ENCODE data around the gene TMPRSS11B.
"Not testable (repeated sequence)": the region's sequence is repeated elsewhere in the genome, so short reads cannot be mapped to it uniquely, and the experiment has no call there.

The TMPRSS11B gene, protein sequence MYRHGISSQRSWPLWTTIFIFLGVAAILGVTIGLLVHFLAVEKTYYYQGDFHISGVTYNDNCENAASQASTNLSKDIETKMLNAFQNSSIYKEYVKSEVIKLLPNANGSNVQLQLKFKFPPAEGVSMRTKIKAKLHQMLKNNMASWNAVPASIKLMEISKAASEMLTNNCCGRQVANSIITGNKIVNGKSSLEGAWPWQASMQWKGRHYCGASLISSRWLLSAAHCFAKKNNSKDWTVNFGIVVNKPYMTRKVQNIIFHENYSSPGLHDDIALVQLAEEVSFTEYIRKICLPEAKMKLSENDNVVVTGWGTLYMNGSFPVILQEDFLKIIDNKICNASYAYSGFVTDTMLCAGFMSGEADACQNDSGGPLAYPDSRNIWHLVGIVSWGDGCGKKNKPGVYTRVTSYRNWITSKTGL

DNA sequence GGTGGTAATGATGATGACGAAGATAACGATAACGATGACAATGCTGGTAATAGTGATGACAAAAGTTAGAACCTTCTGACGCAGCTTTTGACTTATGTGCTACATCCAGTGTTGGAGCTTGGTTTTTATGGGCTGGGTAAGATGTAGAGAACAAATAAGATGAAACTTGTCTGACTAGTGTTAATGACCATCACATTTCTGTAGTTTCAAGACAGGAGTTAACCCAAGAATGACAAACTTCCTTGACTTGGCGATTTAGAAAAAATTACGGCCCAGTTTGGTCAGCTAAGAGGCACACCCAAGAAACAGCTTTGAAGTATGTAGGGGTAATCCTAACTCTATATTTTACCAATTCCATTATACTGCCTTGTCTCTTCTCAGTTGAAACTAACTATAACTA is at the start of gene TMPRSS11B:
Gene TMPRSS11B (minus strand): TSS at position 101 of the 400 bp plus-strand sequence. CDS start 136 bp downstream, outside the sequence.
- DNase-seq (ENCODE audit: extremely low read depth, low read depth) = no peak
- TF ChIP-seq, protein P1, sequence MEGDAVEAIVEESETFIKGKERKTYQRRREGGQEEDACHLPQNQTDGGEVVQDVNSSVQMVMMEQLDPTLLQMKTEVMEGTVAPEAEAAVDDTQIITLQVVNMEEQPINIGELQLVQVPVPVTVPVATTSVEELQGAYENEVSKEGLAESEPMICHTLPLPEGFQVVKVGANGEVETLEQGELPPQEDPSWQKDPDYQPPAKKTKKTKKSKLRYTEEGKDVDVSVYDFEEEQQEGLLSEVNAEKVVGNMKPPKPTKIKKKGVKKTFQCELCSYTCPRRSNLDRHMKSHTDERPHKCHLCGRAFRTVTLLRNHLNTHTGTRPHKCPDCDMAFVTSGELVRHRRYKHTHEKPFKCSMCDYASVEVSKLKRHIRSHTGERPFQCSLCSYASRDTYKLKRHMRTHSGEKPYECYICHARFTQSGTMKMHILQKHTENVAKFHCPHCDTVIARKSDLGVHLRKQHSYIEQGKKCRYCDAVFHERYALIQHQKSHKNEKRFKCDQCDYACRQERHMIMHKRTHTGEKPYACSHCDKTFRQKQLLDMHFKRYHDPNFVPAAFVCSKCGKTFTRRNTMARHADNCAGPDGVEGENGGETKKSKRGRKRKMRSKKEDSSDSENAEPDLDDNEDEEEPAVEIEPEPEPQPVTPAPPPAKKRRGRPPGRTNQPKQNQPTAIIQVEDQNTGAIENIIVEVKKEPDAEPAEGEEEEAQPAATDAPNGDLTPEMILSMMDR (IDR thresholded peaks at IDR 0.05; ENCODE audit: low read depth, low read length, missing control alignments) = no peak
- no peak within 1 kb of the TSS for H3K4me3 ChIP-seq (replicated peaks; ENCODE audit: low read depth, low read length)

DNA sequence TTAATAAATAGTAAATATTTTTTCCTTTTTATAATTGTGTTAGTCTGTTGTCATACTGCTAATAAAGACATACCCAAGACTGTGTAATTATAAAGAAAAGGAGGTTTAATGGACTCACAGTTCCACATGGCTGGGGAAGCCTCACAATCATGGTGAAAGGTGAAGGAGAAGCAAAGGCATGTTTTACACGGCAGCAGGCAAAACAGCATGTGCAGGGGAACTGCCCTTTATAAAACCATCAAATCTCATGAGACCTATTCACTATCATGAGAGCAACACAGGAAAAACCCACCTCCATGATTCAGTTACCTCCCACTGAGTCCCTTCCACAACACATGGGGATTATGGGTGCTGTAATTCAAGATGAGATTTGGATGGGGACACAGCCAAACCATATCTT is 45.8 kb upstream of the TMPRSS11B start:
- no peak for DNase-seq (ENCODE audit: extremely low read depth, low read depth)
- H3K4me3 ChIP-seq (replicated peaks; ENCODE audit: low read depth, low read length) = no peak overlapping the region
- TF ChIP-seq, protein P1 (IDR thresholded peaks at IDR 0.05; ENCODE audit: low read depth, low read length, missing control alignments) = no peak

DNA sequence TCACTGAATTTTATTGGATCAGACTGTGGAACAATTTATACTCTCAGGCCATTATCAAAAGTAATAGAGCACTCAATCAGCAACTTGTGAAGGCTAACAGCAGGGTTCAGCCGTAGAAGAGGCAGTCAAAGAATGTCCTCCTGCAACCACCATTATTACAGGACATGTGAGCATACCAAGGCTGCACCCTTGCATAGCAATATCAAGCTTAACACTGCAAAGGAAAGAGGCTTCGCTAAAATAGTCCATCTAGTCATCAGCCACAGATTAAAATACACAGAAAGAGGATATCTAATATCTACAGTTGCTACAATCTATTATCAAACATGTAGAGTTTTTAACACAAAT is 42.9 kb upstream of the TMPRSS11B start:
- DNase-seq (ENCODE audit: extremely low read depth, low read depth) = no peak
- TF ChIP-seq, protein P1 (IDR thresholded peaks at IDR 0.05; ENCODE audit: low read depth, low read length, missing control alignments) = no peak
- no peak overlapping the region for H3K4me3 ChIP-seq (replicated peaks; ENCODE audit: low read depth, low read length)

DNA sequence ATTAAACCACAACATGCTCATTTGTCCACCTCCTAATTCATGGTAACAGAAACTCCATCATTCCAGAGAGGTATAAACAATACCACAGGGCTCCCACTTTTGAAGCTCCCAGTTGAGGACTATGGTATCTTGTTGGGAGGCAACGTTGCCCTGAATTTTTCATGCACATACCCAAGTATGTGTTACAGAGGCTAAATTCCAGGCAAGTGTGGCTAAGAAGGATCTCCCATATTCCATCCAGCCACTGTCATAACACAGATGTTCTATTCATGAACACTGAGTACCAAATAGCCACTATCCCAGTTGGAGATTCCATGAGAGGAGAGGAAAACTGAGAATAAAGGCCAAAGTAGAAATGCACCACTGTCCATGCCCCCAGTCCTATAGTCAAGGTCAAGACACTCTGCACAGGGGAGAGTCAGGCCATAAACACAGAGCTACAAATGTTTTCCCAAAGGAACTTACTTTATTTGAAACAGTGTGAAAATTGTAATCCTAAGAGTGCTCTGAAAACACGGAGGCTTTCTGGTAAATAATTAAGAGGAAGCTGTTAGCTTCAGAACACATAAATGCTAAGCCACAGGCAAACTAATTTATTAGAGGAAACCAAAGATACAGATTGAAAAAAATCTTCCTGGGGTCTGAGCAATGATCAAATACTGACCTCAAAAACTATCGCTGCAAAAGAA is 42.4 kb upstream of the TMPRSS11B start:
- no peak for DNase-seq (ENCODE audit: extremely low read depth, low read depth)
- TF ChIP-seq, protein P1 (IDR thresholded peaks at IDR 0.05; ENCODE audit: low read depth, low read length, missing control alignments) = no peak
- no peak overlapping the region for H3K4me3 ChIP-seq (replicated peaks; ENCODE audit: low read depth, low read length)

DNA sequence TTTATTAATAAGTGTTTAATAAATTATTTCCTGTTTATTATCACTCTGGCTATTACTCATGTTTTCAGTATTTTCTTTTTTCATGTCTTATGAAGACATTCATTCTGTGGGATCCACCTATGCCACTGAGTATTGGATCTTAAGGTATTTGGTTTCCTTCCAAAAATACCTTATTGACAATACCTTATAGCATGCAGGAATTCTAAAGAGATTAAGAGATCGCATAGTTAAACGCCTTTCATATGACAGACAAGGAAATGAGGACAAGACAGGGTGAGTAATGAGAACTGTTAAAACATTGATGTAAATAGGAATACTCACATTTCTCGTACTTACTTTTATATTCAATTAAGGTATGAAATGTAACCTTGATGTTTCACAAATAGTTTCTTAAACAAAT is 38.2 kb upstream of the TMPRSS11B start:
- TF ChIP-seq, protein P1 (IDR thresholded peaks at IDR 0.05; ENCODE audit: low read depth, low read length, missing control alignments) = no peak
- DNase-seq (ENCODE audit: extremely low read depth, low read depth) = no peak

DNA sequence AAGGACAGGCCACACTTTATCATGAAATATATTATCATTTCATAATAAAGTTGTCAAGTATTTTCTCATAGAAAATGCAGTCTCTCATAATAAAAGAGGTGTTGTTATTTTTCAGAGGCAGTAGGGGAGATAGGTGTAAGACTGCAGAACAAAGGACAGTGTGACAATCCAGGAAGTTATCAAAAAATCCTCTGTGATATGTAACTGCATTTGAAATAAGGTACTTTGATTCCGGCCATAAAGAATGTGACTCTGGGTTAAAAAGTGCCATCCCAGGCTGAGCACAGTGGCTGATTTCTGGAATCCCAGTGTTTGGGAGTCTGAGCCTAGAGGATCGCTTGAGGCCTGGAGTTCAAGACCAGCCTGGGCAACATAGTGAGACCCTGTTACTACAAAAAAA is 37.6 kb upstream of the TMPRSS11B start:
- DNase-seq (ENCODE audit: extremely low read depth, low read depth) = no peak
- TF ChIP-seq, protein P1 (IDR thresholded peaks at IDR 0.05; ENCODE audit: low read depth, low read length, missing control alignments) = no peak
- H3K4me3 ChIP-seq (replicated peaks; ENCODE audit: low read depth, low read length) = no peak overlapping the region

More for the DNA sequence above, 38.2 kb upstream of the TMPRSS11B start:
- H3K4me3 ChIP-seq (replicated peaks; ENCODE audit: low read depth, low read length) = no peak overlapping the region

DNA sequence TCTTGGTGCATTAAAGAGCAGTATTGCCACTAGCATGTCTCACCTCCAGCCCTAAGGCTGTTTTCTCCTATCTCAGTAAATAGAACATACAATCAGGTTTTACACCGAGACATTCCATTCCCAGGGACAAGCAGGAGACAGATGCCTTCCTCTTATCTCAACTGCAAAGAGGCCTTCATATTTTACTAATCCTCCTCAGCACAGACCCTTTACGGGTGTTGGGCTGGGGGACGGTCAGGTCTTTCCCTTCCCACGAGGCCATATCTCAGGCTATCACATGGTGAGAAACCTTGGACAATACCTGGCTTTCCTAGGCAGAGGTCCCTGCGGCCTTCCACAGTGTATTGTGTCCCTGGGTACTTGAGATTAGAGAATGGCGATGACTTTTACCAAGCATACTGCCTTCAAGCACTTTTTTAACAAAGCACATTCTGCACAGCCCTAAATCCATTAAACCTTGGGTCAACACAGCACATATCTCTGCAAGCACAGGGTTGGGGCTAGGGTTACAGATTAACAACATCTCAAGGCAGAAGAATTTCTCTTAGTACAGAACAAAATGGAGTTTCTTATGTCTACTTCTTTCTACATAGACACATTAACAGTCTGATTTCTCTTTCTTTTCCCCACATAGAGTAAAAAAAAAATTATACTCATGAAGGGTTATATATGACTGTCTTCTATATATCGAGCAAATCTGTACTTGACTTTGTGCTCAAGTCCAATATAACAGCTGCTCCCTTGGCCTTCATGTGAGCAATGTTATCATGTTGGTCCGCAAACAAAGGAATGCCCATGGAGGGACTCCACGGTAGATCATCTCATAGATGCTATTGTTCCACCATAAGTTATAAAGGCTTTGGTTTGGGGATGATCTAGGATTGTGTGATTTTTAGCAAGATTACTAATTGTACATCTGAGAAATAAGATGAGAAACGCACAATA is 36.6 kb upstream of the TMPRSS11B start:
- H3K4me3 ChIP-seq (replicated peaks; ENCODE audit: low read depth, low read length); DNase-seq (ENCODE audit: extremely low read depth, low read depth): not testable (repeated sequence)
